ENCODE data around the gene CNTN3.

CNTN3 gene

GRCh38 chr3:74614107-74614967, at the start of gene CNTN3:
Gene CNTN3, minus strand, starts transcription at chr3:74614659. Its CDS starts 93,547 bp downstream, at chr3:74521112.
- DNase-seq (ENCODE audit: low spot score) = no peak

- no peak for DNase-seq (ENCODE audit: low spot score)
These were observed 48.7 kb upstream of the CNTN3 start for GRCh38 chr3:74663178-74663577.

GRCh38 chr3:74661672-74662071, 47.2 kb upstream of the CNTN3 start:
- no peak for DNase-seq (ENCODE audit: low spot score)

GRCh38 chr3:74651885-74652284, 37.4 kb upstream of the CNTN3 start:
- no peak for DNase-seq (ENCODE audit: low spot score)

DNA sequence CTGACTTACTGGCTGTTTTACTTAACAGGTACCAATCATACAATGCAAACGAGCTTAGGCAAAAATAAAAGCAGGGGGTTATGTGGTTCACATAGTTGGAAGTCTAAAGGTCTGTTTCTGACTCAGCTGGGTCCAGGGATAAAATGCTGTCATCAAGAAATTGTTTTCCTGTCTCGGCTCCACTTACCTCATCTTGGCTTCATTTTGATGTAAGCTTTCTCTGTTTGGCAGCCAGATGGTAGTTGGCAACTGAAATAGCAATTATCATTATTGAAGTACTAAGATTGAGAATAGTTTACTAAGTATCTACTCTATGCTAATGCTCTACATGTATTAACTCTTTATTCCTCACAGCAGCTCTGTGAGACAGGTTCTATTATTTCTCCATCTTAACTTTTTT, 36.8 kb upstream of the CNTN3 start:
- DNase-seq (ENCODE audit: low spot score) = no peak

DNA sequence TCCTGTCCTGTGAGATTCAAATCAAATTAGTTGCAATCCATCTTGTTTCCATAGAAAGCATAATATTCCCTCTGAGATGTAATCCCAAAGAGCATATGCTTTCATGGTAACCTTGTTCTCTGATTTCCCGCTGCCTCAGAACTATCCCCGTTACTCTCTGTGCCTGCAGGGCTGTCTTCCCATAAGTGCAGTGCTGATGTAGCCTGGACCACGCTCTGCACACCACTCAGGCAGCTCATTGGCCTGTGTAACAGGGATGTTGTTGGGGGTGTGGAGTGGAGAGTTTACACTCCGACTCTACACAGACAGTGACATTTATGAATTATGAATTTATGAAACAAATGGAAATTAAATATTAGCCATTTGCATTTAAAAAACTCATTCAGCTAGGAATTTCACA, 33.6 kb upstream of the CNTN3 start:
- DNase-seq (ENCODE audit: low spot score) = no peak

DNA sequence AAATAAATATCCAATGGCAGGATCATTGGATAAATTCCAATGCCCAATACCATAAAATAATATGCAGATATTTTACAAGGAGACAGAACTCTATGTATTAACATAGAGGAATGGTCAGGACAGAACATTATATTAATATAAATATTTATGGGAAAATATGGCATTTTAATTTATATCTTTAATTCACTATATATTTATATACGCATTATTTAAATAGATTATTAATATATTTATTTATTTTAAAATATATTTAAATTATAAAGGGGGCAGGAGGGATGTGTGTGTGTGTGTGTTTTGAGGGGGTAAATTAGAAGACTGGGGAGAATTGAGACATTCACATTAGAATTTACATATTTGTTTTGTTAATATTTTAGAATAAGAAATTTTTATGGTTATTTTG, 31.6 kb upstream of the CNTN3 start:
- no peak for DNase-seq (ENCODE audit: low spot score)

- no peak for DNase-seq (ENCODE audit: low spot score)
These were observed 29.2 kb upstream of the CNTN3 start for GRCh38 chr3:74643636-74644035.

DNA sequence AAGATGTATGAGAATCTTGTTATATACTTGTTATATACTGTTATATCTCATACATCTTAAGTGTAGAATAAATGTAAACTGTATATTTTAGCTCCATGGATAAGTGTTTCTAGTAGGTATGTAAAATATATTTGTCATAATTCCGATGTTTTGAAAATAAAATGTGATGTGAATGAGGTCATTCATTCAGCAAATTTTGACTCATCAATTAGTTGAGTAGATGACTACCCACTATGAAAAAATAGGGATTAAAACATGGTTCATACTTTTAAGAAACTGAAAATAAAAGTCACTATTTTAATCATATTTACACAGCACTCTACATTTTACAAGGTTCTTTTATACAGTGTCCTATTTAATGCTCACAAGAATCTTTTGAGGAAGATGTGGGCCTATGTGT, 28.4 kb upstream of the CNTN3 start:
- no peak for DNase-seq (ENCODE audit: low spot score)

- no peak for DNase-seq (ENCODE audit: low spot score)
These were observed 25.8 kb upstream of the CNTN3 start for GRCh38 chr3:74640211-74640610.

- no peak for DNase-seq (ENCODE audit: low spot score)
These were observed 25.2 kb upstream of the CNTN3 start for GRCh38 chr3:74639681-74640080.

GRCh38 chr3:74636981-74637380, 22.5 kb upstream of the CNTN3 start:
- DNase-seq (ENCODE audit: low spot score) = no peak

GRCh38 chr3:74633021-74633420, 18.6 kb upstream of the CNTN3 start:
- no peak for DNase-seq (ENCODE audit: low spot score)

DNA sequence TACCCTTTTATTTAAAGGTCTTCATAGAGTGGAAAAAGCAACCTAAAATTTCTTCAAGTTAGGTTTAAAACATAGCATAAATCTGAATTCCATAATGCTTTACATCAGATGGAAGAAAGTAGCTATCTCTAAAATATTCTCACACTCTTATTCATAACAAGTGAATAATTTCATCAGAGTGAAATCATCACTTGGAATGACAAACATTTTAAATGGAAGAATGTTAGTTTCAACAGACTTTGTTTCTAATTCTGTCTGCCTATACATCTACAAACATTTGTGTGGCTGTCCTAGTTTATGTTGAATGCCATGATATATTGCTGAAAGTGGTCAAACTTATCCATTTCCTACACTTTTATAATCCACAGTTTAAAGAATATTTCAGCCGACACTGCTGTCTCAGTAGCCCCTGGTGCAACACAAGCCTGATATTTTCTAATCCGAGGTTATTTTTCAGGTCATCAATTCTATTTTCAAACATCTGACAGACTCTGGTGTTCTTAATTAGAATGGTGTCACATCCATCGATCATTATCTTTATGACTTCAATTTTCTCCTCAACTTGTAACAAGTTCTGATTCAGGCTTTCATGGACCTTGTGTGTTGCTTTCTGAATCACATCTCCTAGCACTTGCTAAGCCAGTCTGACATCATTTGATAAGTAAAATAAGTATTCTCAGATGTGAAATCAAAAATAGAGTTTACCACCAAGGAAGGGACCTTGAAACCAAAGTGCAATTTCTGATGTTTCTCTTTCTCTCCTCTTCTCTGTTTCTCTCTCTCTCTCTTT, 17.1 kb upstream of the CNTN3 start:
- DNase-seq (ENCODE audit: low spot score) = no peak

DNA sequence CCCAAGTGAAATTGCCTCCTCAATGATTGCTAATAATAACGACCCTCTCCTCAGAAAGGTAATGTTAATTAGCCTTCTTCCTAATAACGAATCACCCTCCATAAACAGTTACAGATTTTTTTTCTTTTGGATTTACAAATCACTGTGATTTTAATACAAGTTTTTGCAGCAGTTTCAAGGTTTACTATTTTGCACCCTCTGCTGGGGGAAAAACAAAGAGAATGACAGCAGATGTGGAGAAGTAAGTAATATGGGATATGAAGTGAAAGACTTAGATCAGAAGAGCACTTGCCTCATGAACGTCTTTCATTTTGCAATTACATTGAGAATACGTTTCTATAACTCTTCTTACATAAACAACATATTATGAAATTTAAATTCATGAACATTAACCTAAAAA, 16.1 kb upstream of the CNTN3 start:
- DNase-seq (ENCODE audit: low spot score) = no peak

- no peak for DNase-seq (ENCODE audit: low spot score)
These were observed 11.6 kb upstream of the CNTN3 start for GRCh38 chr3:74626011-74626410.

DNA sequence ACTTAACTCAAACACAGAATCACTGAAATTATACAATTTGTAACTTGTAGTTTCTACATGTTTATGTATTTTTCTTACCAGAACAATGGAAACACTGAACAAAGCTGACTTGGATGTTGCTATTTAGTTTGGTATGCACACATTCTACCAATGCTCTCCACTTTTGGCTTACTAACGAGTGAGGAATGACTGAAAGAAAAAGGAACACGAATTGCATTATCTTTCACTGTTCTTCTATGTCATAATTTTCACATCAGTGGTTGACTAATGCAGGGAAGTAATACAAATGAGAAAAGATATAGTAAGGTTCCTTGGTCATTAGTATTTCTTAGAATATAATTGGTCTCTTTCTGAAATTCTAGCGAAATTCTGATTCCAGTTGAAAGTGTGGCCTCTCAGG, 9.8 kb upstream of the CNTN3 start:
- no peak for DNase-seq (ENCODE audit: low spot score)

- no peak for DNase-seq (ENCODE audit: low spot score)
These were observed 8.9 kb upstream of the CNTN3 start for GRCh38 chr3:74623261-74623836.

- DNase-seq (ENCODE audit: low spot score) = no peak
These were observed 7.1 kb upstream of the CNTN3 start for GRCh38 chr3:74621581-74621980.

- DNase-seq (ENCODE audit: low spot score) = no peak
These were observed 3.3 kb upstream of the CNTN3 start for GRCh38 chr3:74617776-74618175.

GRCh38 chr3:74613521-74614106, 845 bp downstream of the CNTN3 start:
- no peak for DNase-seq (ENCODE audit: low spot score)

GRCh38 chr3:74613060-74613459, 1.4 kb downstream of the CNTN3 start:
- DNase-seq (ENCODE audit: low spot score) = no peak

- DNase-seq (ENCODE audit: low spot score) = no peak
These were observed 3.3 kb downstream of the CNTN3 start for GRCh38 chr3:74611206-74611605.

All from hematopoietic multipotent progenitor cell treated with erythropoietin and hydrocortisone succinate and interleukin-3 and kit ligand, for 15 days (in vitro differentiated cells).